ENCODE results near the gene RNU7-1.

RNU7-1 gene

GRCh38 chr12:6948873-6949594, 5.4 kb downstream of the RNU7-1 start:
- H3K27ac Mint-ChIP-seq: peak overlapping the region; percentile 96
- peak overlapping the region; percentile 70 for H3K4me3 Mint-ChIP-seq
- CTCF ChIA-PET: interaction anchor here (0.9 to 16.3 kb wide), 6 partner anchors 11 to 164 kb away, joined by 3 to 491 read pairs (median 4); partner anchors contain the start of gene LPCAT3
- H3K4me1 Mint-ChIP-seq: peaks cover 69% of the 10 kb centered on the region
- DNase-seq: no peak
- peaks cover 33% of the 10 kb centered on the region for H3K36me3 Mint-ChIP-seq
- no peaks in the 10 kb centered on the region for H3K9me3 Mint-ChIP-seq
- H3K27me3 Mint-ChIP-seq: peaks cover 3% of the 10 kb centered on the region

GRCh38 chr12:6950401-6950801, 6.8 kb downstream of the RNU7-1 start:
- CTCF ChIA-PET: interaction anchor here (1.1 to 16.3 kb wide), 6 partner anchors 11 to 162 kb away, joined by 3 to 491 read pairs (median 6); no protein-coding TSS in a partner anchor
- Mint-ChIP-seq H3K27ac (peak overlapping the region; percentile 96), H3K27me3 (peaks cover 3% of the 10 kb centered on the region), H3K4me1 (peaks cover 72% of the 10 kb centered on the region), H3K9me3 (no peaks in the 10 kb centered on the region), H3K4me3 (peak overlapping the region; percentile 100), H3K36me3 (peaks cover 43% of the 10 kb centered on the region)
- DNase-seq: peak; percentile 61

- Mint-ChIP-seq H3K27ac (peak within 1 kb of the TSS; percentile 96), H3K36me3 (peaks cover 48% of the 10 kb centered on the region), H3K4me3 (peak within 1 kb of the TSS; percentile 100), H3K27me3 (peaks cover 3% of the 10 kb centered on the region), H3K9me3 (no peaks in the 10 kb centered on the region), H3K4me1 (peaks cover 72% of the 10 kb centered on the region)
- DNase-seq: peak; percentile 80
- CTCF ChIA-PET: interaction anchor here (0.7 to 16.3 kb wide), 6 partner anchors 10 to 162 kb away, joined by 3 to 491 read pairs (median 7); no protein-coding TSS in a partner anchor
These were observed 7.4 kb downstream of the RNU7-1 start, which contains the start of gene PTPN6 for GRCh38 chr12:6950811-6951540. TSS of gene PTPN6 (plus strand) at chr12:6951356. CDS start at chr12:6951513, 157 bp downstream.

- H3K4me3 Mint-ChIP-seq: peak overlapping the region; percentile 100
- DNase-seq: no peak
- no peaks in the 10 kb centered on the region for H3K9me3 Mint-ChIP-seq
- H3K27me3 Mint-ChIP-seq: peaks cover 3% of the 10 kb centered on the region
- H3K27ac Mint-ChIP-seq: peak overlapping the region; percentile 96
- peaks cover 52% of the 10 kb centered on the region for H3K36me3 Mint-ChIP-seq
- CTCF ChIA-PET: interaction anchor here (0.7 to 16.3 kb wide), 7 partner anchors 9 to 161 kb away, joined by 3 to 491 read pairs (median 7); partner anchors contain the start of gene LPCAT3
- peaks cover 73% of the 10 kb centered on the region for H3K4me1 Mint-ChIP-seq
These were observed 8.0 kb downstream of the RNU7-1 start for GRCh38 chr12:6951551-6952120.

- H3K4me1 Mint-ChIP-seq: peaks cover 73% of the 10 kb centered on the region
- H3K27ac Mint-ChIP-seq: peak overlapping the region; percentile 96
- DNase-seq: no peak
- no peaks in the 10 kb centered on the region for H3K9me3 Mint-ChIP-seq
- peak overlapping the region; percentile 100 for H3K4me3 Mint-ChIP-seq
- H3K27me3 Mint-ChIP-seq: peaks cover 3% of the 10 kb centered on the region
- peaks cover 59% of the 10 kb centered on the region for H3K36me3 Mint-ChIP-seq
- CTCF ChIA-PET: interaction anchor here (0.9 to 16.3 kb wide), 6 partner anchors 9 to 161 kb away, joined by 4 to 491 read pairs (median 7); partner anchors contain the start of genes C12orf57, LPCAT3 and RNU7-1
These were observed 8.7 kb downstream of the RNU7-1 start for GRCh38 chr12:6952121-6952862.

GRCh38 chr12:6952863-6953441, 9.3 kb downstream of the RNU7-1 start:
- DNase-seq: no peak
- H3K9me3 Mint-ChIP-seq: no peaks in the 10 kb centered on the region
- peak overlapping the region; percentile 100 for H3K4me3 Mint-ChIP-seq
- peaks cover 60% of the 10 kb centered on the region for H3K36me3 Mint-ChIP-seq
- H3K27me3 Mint-ChIP-seq: peaks cover 3% of the 10 kb centered on the region
- peaks cover 73% of the 10 kb centered on the region for H3K4me1 Mint-ChIP-seq
- CTCF ChIA-PET: interaction anchor here (1.2 to 16.3 kb wide), 3 partner anchors 8 to 15 kb away, joined by 5 to 491 read pairs (median 7); partner anchors contain the start of genes C12orf57 and RNU7-1
- peak overlapping the region; percentile 96 for H3K27ac Mint-ChIP-seq

- CTCF ChIA-PET: interaction anchor here (1.2 to 16.3 kb wide), 4 partner anchors 7 to 10 kb away, joined by 4 to 491 read pairs (median 9); partner anchors contain the start of genes C12orf57 and RNU7-1
- peak; percentile 87 for DNase-seq
- Mint-ChIP-seq H3K27ac (peak overlapping the region; percentile 96), H3K27me3 (peaks cover 3% of the 10 kb centered on the region), H3K9me3 (no peaks in the 10 kb centered on the region), H3K4me1 (peaks cover 73% of the 10 kb centered on the region), H3K4me3 (peak overlapping the region; percentile 100), H3K36me3 (peaks cover 68% of the 10 kb centered on the region)
These were observed 10.1 kb downstream of the RNU7-1 start for GRCh38 chr12:6953442-6954315.

- H3K9me3 Mint-ChIP-seq: no peaks in the 10 kb centered on the region
- peaks cover 73% of the 10 kb centered on the region for H3K4me1 Mint-ChIP-seq
- H3K27me3 Mint-ChIP-seq: peaks cover 3% of the 10 kb centered on the region
- DNase-seq: no peak
- peak overlapping the region; percentile 100 for H3K4me3 Mint-ChIP-seq
- H3K27ac Mint-ChIP-seq: peak overlapping the region; percentile 96
- H3K36me3 Mint-ChIP-seq: peaks cover 74% of the 10 kb centered on the region
- CTCF ChIA-PET: interaction anchor here (0.5 to 12.3 kb wide), 4 partner anchors 9 to 31 kb away, joined by 4 to 491 read pairs (median 8); partner anchors contain the start of genes C12orf57, PTPN6 and RNU7-1
These were observed 10.9 kb downstream of the RNU7-1 start for GRCh38 chr12:6954316-6955107.

- peak; percentile 20 for DNase-seq
- Mint-ChIP-seq H3K4me1 (peaks cover 73% of the 10 kb centered on the region), H3K36me3 (peaks cover 78% of the 10 kb centered on the region), H3K4me3 (peak overlapping the region; percentile 42), H3K27ac (peak overlapping the region; percentile 99), H3K9me3 (no peaks in the 10 kb centered on the region), H3K27me3 (peaks cover 3% of the 10 kb centered on the region)
- CTCF ChIA-PET: interaction anchor here (1.5 to 12.3 kb wide), 3 partner anchors 9 to 11 kb away, joined by 5 to 491 read pairs (median 13); partner anchors contain the start of genes C12orf57, PTPN6 and RNU7-1
These were observed 11.7 kb downstream of the RNU7-1 start for GRCh38 chr12:6955108-6956020.

GRCh38 chr12:6956021-6956727, 12.6 kb downstream of the RNU7-1 start:
- Mint-ChIP-seq H3K9me3 (no peaks in the 10 kb centered on the region), H3K27me3 (peaks cover 3% of the 10 kb centered on the region), H3K27ac (peak overlapping the region; percentile 99), H3K4me1 (peaks cover 74% of the 10 kb centered on the region), H3K36me3 (peaks cover 85% of the 10 kb centered on the region), H3K4me3 (peak overlapping the region; percentile 42)
- DNase-seq: peak; percentile 19
- CTCF ChIA-PET: interaction anchor here (1.1 to 12.3 kb wide), 4 partner anchors 8 to 84 kb away, joined by 4 to 491 read pairs (median 9); partner anchors contain the start of genes C12orf57, PTPN6 and RNU7-1
